HS-5 (cell line): ENCODE data around the gene PTGES3.
A peak's percentile ranks its signal among the peaks of the same experiment; 100 is the strongest.
"Not testable (repeated sequence)": the region's sequence is repeated elsewhere in the genome, so short reads cannot be mapped to it uniquely, and the experiment has no call there.

Experiments used
- DNase-seq: peaks from one replicate; pipeline ENCODE4 v3.0.0-alpha.2; 2012; ENCODE audit warnings: low read depth

Gene PTGES3, protein sequence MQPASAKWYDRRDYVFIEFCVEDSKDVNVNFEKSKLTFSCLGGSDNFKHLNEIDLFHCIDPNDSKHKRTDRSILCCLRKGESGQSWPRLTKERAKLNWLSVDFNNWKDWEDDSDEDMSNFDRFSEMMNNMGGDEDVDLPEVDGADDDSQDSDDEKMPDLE

DNA sequence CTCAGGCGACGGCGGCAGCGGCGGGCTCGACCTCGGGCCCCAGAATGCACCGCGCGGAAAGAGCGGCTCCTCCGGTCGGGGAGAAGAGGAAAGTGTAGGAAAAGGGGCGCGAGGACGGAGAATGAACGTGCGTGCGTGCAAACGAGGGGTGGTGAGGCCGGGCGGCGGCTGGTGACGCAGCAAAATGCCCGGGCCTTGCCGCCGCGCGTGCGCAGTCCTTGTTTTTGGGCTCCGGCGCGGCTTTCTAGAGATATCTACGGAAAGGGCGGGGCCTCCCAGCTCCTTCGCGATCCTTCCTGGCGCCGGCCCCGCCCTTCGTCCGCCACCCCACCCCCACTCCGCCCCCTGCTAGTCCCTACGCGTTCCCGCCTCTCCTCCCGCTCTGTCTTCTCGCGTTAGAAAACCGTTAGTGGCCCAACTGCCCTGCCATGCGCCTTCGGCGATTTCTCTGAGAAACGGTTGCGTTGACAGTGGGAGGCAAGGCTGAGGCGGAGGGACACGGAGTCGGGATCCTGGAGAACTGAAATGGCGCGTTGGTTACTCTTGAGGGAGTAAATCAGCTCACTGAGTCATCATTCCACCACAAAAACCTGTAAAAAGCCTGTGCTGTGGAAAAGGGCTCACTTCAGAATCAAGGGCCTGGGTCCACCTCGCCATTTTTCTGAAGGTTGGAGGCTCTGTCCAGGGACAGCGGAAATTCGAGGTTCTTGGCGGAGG, at the start of gene PTGES3:
PTGES3 (minus strand) TSS at position 156 of the 717 bp plus-strand sequence. CDS start 285 bp downstream, outside the sequence.
- DNase-seq: peak; percentile 89

DNA sequence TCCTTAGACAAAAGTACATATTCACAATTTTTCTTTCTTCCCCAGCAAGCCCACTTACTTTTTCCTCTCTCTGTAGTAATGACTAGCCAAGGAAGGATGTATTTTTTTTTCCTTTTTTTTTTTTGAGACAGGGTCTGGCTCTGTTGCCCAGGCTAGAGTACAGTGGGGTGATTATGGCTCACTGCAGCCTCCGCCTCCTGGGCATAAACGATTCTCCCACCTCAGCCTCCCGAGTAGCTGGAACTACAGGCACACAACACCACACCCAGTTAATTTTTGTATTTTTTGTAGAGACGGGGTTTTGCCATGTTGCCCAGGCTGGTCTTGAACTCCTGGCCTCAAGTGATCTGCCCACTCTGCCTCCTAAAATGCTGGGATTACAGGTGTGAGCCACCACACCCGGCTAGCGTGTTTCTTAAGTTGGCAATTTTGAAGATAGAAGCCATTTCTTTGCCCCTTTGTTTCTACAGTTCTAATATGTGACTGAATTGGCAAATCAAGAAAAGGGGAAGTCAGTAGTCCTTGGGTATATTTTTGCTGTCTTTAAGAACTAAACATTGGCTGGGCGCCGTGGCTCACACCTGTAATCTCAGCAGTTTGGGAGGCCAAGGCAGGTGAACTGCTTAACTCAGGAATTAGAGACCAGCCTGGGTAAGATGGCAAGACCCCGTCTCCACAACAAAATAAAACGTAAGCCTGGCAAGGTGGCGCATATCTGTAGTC, 40.2 kb upstream of the PTGES3 start:
- no peak for DNase-seq

- DNase-seq: not testable (repeated sequence)
Measured at GRCh38 chr12:56726196-56726675, 38.2 kb upstream of the PTGES3 start.

- no peak for DNase-seq
Measured at GRCh38 chr12:56725723-56726102, 37.6 kb upstream of the PTGES3 start.

DNA sequence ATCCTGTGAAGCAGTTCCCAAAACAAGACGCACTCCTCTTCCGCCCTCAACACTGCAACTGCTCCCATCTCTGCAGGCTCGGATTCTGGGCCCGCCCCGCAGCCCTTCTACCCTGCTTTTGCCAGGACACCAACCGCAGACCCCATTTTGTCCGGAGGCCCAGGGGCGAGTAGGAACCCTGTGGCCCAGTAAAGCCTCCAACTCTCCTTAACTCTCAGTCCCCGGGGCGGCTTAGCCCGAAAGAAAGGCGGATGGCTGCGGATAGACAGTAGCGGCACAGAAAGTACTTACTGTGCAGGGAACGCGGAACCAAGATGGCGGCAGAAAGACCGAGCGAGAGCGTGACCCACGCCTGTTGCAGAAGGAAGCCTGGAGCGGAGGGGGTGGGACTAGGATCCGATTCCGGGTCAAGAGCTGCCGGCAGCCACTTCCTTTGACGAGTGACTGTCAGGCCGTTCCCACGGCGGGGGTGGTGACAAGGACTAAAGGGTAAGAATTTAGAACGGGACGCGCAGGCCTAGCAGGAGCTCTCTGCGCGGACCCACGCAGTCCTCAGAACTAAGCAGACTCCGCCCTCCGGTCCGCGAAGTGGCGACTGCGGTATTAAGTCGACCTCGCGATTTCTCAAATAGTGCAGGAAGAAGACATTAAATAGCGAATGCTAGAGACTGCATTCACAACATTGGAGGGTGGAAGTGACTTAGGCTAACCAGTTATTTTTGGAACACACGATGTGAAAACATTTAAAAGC, 37.1 kb upstream of the PTGES3 start, which contains the start of gene NACA:
NACA (minus strand) TSS at position 328 of the 751 bp plus-strand sequence. CDS start 778 bp downstream, outside the sequence.
- peak; percentile 89 for DNase-seq

DNA sequence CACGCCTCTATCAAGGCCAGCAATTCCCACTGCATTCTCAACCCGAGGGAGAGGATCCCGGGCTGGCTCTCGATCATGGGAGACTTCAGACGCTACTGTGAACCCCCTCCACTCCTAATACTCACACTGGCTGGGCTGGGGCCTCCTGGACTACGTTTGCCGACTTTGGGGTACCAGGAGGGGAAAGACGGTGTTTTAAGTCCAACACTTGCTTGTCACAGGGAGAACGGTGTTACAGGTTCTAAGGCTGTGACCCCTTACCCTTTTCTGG, 36.6 kb upstream of the PTGES3 start:
- DNase-seq: no peak

GRCh38 chr12:56723889-56724700, 36.0 kb upstream of the PTGES3 start:
- peak; percentile 50 for DNase-seq

DNA sequence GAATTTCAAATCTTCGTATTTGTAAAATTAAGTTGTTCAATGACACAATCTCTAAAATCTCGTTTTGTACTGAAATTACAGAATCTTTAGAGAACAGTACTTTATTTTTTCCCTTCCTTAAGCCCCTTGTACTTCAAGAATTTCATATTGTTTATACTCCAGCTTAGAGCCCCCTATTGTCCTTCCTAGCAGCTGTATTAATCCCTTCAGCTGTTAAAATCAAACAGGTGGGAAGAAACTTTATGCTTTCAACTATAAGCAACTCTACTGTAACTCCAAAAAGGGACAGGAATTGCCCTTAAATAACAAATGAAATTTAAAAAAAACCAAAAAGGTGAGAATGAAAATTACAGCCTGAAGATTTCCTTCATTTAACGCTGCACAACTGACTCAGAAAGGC, 35.3 kb upstream of the PTGES3 start:
- DNase-seq: no peak

GRCh38 chr12:56722832-56723231, 34.7 kb upstream of the PTGES3 start:
- DNase-seq: no peak

- DNase-seq: no peak
Measured at GRCh38 chr12:56721721-56722120, 33.6 kb upstream of the PTGES3 start.

- DNase-seq: no peak
Measured at GRCh38 chr12:56721216-56721615, 33.1 kb upstream of the PTGES3 start.

- DNase-seq: no peak
Measured at GRCh38 chr12:56720731-56721151, 32.7 kb upstream of the PTGES3 start.

DNA sequence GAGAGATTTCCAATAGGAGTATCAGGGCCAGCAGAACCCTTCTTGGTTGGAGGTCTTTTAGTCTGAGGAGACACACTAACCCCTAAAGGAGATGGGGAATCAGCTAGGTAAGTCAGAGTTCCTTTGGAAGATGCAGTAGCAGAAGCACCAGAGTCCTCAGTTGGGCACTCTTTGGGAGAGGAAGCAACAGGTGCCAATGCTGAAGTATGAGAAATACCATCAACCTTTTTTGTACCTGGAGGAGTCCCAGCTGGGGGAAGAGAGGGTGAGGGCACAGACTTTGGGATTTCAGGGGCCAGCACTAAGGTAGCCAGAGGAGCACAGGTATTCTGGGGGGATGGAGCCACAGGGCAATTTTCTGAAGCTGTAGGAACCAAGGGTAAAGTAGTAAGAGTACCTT, 31.0 kb upstream of the PTGES3 start:
- DNase-seq: no peak

DNA sequence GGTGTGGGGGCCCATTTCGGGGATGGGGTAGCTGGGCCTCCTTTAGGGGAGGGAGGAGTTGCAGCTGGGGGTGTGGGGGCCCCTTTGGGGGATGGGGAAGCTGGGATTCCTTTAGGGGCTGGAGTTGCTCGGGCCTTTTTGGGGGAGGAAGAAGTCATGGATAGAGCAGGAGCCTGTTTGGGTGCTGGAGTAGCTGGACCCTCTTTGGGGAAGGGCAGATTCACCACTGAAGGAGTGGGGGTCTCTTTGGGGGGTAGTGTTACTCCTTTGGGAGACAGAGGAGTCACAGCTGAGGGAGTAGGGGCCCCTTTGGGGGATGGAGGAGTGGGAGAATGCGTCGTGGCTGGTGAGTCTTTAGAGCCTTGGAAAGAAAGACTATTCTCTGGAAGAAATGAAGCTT, 30.6 kb upstream of the PTGES3 start:
- DNase-seq: no peak

GRCh38 chr12:56718149-56718548, 30.1 kb upstream of the PTGES3 start:
- no peak for DNase-seq

GRCh38 chr12:56716933-56717880, 29.1 kb upstream of the PTGES3 start:
- DNase-seq: no peak

DNA sequence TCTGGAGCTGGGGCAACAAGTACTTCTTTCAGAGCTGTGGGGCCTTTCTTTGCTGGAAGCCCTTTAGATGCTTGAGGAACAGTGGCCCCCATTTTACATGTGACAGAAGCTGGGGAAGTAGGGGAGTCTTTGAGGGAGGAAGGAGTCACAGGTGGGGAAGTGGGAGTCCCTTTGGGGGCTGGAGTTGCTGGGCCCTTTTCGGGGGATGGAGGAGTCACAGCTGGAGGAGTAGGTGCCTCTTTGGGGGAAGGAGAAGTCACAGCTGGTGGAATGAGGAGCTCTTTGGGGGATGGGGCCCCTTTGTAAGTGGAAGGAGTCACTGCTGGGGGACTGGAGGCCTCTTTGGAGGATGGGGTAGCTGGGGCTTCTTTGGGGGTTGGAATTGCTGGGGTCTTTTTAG, 28.4 kb upstream of the PTGES3 start:
- DNase-seq: no peak

DNA sequence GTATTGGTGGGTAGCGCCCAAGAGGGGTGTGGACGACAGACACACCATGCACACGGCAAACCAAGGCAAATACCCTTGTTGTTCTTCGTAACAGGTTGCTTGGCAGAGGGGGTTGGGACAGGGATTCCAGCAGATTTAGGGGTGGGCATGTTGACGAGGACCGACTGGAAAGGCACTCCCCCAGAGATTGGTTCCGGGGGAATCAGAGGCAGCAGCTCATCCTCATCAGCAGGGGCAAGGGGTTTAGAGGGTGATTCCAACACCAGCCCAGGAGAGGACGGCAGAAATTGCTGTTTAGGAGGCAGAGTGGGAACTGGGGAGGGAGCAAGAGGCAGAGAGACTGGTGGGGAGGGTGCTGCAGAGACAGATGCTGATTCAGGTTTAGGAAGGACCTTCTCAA, 27.7 kb upstream of the PTGES3 start:
- no peak for DNase-seq

- no peak for DNase-seq
Measured at GRCh38 chr12:56714431-56714929, 26.4 kb upstream of the PTGES3 start.

- DNase-seq: no peak
Measured at GRCh38 chr12:56713345-56713744, 25.3 kb upstream of the PTGES3 start.
